DOHH2 (cell line): Measurements from ENCODE around the gene LRRN3.

ENCODE experiments used
- EZH2phosphoT487 ChIP-seq: fragments of 200-600 bp; sonication (generic); IDR thresholded peaks from 2 replicates; pipeline ENCODE4 v1.6.1; 2017; ENCODE audit warnings: borderline replicate concordance, mild to moderate bottlenecking, antibody characterized with exemption, low read length, moderate library complexity, mixed read lengths
- TF ChIP-seq, protein P1 (sequence below): fragments of 200-600 bp; sonication (generic); IDR thresholded peaks from one replicate; pipeline ENCODE4 v1.5.1; 2014; ENCODE audit warnings: antibody characterized with exemption, mild to moderate bottlenecking, low read depth, low read length; ENCODE audit not compliant: poor library complexity, severe bottlenecking

DNA sequence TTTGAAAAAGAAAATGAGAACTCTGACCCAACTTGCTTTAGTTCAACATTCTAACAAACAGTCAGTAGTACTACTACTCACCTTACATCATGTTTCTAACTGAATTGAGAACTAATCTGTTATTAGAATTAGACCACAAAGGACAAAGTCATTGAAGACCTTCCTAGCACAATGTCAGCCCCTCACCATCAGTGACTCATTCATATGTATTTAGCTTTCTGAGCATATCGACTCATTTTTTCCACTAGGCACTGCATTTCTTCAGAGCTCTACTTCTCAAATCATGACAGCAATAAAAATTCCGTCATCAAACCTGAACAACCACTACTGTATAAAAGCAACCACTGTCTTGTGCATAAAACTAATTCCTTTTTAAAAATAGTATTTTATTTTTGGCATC is 4.4 kb upstream of the LRRN3 start:
- TF ChIP-seq, protein P1, sequence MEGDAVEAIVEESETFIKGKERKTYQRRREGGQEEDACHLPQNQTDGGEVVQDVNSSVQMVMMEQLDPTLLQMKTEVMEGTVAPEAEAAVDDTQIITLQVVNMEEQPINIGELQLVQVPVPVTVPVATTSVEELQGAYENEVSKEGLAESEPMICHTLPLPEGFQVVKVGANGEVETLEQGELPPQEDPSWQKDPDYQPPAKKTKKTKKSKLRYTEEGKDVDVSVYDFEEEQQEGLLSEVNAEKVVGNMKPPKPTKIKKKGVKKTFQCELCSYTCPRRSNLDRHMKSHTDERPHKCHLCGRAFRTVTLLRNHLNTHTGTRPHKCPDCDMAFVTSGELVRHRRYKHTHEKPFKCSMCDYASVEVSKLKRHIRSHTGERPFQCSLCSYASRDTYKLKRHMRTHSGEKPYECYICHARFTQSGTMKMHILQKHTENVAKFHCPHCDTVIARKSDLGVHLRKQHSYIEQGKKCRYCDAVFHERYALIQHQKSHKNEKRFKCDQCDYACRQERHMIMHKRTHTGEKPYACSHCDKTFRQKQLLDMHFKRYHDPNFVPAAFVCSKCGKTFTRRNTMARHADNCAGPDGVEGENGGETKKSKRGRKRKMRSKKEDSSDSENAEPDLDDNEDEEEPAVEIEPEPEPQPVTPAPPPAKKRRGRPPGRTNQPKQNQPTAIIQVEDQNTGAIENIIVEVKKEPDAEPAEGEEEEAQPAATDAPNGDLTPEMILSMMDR = no peak
- TF ChIP-seq EZH2phosphoT487 = no peak
